Right ventricle myocardium superior (tissue), 1 donor: ENCODE data around the gene RAB5IF. TPM values are rescaled to one million over a fixed set of nuclear protein-coding genes. Genes with fewer than 3 reads are reported as not detected.
"Not testable (repeated sequence)": the region's sequence is repeated elsewhere in the genome, so short reads cannot be mapped to it uniquely, and the experiment has no call there.

Experiments used
- ATAC-seq: fragments of 200-7000 bp; cut with Tn5 transposase; one replicate; pipeline ENCODE4 v1.9.1; 2020; ENCODE audit warnings: mild to moderate bottlenecking; ENCODE audit not compliant: poor library complexity
- DNase-seq: peaks from one replicate; pipeline ENCODE4 v3.0.0-alpha.2; 2020
- intact Hi-C: fragments of 100-400 bp; cut with DNase I; formaldehyde crosslinking; loops from one replicate; pipeline ENCODE4 v1.11.2; 2022
- total RNA-seq: library from RNA; stranded (reverse); fragmentation: NEBNext Ultra II Directional; extraction: Animal tissue kit (Norgen Biotek cat#: 25700); gene quantifications from one replicate; pipeline ENCODE4 v1.2.1, GENCODE V29; 2021
- donor health status: DM: no; HTN: yes; CAD: no; lungs with severe emphysema.

Gene RAB5IF
- total RNA-seq, 1 donor from 2014 or later: 55.9 TPM

DNA sequence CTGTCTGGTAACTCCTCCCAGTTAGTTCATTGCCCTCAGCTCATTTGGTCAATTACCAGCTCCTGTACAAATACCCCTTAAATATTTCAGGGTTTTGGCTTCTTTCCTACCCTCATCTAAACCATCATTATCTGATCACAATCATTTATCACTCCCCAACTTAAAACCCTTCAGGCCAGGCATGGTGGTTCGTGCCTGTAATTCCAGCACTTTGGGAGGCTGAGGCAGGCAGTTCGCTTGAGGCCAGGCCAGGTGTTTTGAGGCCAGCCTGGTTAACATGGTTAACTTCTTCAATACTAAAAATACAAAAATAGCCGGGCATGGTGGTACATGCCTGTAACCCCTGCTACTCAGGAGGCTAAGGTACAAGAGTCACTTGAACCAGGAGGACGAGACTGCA is 22.8 kb upstream of the RAB5IF start:
- intact Hi-C loops: no loop called here
- ATAC-seq (no peak), DNase-seq (no peak)

- no peak for DNase-seq
- ATAC-seq: no peak
- intact Hi-C loops: no loop called here
Observed at GRCh38 chr20:36584018-36584481, 21.5 kb upstream of the RAB5IF start.

GRCh38 chr20:36585410-36586125 is 20.0 kb upstream of the RAB5IF start:
- DNase-seq: no peak
- ATAC-seq: no peak
- intact Hi-C loops: no loop called here

DNA sequence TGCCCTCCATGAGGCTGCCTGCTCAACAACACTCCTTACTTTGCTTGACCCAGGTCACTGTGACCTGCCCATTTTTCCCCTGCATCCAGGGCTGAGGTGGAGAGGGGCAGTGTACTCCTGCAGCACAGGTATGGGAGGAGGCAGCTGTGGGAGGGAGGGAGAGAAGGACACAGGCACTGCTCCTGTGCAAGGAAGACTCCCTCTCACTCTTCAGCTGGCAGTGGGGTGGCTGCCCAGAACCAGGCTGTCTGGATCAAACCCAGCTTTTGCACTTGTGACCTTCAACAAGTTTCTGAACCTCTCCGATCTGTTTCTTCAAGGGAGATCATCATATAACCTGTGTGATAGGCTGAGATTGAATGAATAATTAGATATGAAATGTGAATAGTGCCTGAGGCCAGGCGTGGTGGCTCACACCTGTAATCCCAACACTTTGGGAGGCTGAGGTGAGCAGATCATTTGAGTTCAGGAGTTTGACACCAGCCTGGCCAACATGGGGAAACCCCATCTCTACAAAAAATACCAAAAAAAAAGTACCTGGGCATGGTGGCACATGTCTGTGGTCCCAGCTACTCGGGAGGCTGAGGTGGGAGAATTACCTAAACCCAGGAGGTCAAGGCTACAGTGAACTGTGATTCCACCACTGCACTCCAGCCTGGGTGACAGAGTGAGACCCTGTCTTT is 18.1 kb upstream of the RAB5IF start:
- ATAC-seq (peak; percentile 38), DNase-seq (no peak)
- intact Hi-C loops: no loop called here

DNA sequence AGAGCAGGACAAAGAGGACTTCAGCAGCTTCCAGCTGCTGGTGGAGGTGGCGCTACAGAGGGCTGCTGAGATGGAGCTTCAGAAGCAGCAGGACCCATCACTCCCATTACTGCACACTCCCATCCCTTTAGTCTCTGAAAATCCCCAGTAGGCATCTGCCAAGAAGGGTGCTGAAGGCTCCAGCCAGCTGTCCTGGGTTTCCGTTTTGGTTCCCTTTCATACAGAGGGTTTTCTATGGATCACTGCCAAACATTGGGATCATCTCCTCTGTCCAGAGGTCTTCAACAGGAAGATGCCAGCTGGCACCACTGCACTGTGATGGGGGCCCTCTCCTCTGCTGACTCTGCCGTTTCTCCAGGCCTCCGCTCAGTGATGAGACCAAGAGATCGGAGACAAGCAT is 14.3 kb upstream of the RAB5IF start:
- intact Hi-C loops: loop anchor here (5.0 to 10.0 kb wide), 2 partner anchors 34 to 376 kb away; no protein-coding TSS in a partner anchor
- ATAC-seq (no peak), DNase-seq (no peak)

DNA sequence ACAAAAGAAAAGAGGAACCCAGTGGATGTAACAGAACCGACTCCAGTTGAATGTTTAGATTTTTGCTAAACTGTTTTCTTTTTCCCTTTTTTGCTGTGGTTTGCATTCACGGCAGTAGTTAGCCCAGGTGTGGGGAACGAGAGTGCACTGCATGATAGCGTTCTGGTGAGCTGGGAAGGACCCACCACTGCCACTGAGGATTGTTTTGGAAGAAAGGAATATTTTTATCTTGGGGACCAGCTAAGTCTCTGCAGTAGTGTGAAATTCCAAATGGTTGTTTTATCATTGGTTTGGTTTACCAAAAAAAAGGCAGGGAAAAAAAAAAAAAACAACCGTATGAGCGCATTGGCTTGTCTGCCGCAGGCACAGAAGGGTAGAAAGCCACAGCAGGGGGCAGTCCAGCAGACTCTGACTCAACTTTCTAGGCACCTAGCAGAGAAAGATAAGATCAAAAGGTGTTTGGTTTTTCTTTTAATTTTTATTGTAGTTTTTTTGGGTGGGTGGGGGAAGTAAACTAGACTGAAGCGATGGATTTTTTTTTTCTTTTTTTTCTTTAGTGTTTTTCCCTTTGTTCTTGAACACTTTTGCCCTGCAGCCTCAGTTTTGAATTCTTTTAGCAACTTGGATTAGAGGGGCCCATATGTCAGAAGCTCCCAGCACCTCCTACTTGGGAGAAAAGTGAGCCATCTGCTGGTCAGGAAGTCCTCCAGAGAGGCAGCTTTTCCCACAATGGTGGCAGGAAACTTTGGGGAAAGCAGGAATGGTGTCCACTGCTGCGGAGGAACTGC is 13.5 kb upstream of the RAB5IF start:
- no peak for DNase-seq
- peak; percentile 61 for ATAC-seq
- intact Hi-C loops: loop anchor here (5.0 to 10.0 kb wide), 2 partner anchors 35 to 377 kb away; no protein-coding TSS in a partner anchor

GRCh38 chr20:36593347-36593929 is 12.1 kb upstream of the RAB5IF start:
- DNase-seq: no peak
- no peak for ATAC-seq
- intact Hi-C loops: loop anchor here (5.0 to 10.0 kb wide), 2 partner anchors 36 to 379 kb away; no protein-coding TSS in a partner anchor

DNA sequence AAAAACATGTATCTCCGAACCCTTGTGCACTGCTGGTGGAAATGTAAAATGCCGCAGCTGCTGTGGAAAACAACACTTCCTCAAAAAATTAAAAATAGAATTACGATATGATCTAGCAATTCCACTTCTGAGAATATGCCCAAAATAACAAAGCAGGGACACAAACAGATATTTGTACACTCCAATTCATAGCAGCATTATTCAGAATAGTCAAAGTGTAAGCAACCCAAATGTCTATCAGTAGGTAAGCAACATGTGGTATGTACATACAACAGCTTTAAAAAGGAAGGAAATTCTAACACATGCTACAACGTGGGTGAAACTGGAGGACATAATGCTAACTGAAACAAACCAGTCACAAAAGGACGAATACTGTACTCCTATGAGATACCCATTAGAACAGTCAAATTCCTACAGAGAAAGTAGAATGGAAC is 5.7 kb upstream of the RAB5IF start:
- intact Hi-C loops: loop anchor here (10.0 kb wide), 1 partner anchor 385 kb away; no protein-coding TSS in a partner anchor
- DNase-seq (no peak), ATAC-seq (no peak)

- no peak for DNase-seq
- intact Hi-C loops: no loop called here
- no peak for ATAC-seq
Observed at GRCh38 chr20:36601540-36601939, 4.0 kb upstream of the RAB5IF start.

DNA sequence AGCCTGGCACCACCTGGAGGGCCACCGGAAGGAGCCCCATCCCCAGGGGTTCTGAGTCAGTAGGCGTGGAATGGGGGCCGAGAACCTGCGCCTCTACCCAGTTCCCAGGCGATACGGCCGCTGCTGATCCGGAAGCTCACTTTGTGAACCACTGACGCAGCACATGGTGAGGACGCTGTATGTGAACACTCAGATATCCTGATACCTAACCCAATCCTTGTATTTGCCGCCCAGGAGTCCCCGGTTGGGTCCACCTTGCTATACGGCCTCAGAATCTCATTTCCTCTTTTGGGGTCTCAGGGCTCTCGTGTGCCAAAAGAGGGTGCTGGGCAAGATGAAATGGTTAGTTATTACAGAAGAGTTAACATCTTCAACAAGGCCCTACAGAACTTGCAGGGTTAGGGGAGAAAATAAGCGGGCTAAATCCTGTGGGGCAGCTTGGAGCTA is 604 bp upstream of the RAB5IF start:
- ATAC-seq: peak; percentile 9
- peak; percentile 55 for DNase-seq
- intact Hi-C loops: no loop called here

DNA sequence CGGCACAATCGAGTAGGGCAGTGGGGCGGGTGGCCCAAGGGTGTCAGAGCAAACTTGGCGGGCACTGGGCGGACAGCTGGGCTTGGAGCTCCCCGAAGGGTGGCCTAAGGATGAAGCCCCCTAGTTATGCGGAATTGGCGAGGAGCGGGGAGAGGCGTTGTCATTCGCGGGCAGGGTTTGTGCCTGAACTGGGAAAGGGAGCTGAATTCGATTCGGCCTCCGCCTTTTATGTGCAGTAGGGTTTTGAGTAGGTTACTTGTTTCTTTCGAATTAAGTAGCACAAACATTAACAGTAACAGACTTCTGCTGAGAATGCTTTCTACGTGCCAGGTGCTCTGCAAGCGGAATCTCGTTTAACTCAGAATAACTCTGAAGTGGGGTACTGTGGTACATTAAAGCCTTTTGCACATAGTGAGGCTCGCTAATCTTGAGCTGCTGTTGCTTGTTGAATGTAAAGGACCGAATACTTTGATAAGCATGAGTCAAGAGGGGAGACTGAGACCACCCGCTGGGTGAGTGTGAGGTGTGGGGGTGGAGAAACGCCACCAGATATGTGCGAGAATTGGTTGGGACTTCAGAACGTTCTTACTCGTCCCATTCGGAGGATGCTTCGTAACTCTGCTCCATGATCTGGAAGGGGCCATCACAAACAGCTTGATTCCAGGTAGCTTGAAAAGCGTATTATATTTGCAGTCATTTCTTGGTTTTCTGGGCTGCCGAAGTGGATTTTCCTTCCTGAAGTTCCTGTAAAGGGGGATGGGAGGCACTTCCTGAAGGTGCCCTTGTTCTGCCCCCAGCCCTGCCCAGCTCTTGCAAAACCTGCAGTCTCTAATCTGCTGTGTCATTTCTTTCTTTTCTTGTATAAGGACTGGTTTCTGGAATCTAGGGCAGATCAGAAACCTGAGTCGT is 833 bp downstream of the RAB5IF start:
- DNase-seq (no peak), ATAC-seq (no peak)
- intact Hi-C loops: no loop called here

GRCh38 chr20:36607586-36608387 is 2.2 kb downstream of the RAB5IF start:
- ATAC-seq (no peak), DNase-seq (no peak)
- intact Hi-C loops: no loop called here

DNA sequence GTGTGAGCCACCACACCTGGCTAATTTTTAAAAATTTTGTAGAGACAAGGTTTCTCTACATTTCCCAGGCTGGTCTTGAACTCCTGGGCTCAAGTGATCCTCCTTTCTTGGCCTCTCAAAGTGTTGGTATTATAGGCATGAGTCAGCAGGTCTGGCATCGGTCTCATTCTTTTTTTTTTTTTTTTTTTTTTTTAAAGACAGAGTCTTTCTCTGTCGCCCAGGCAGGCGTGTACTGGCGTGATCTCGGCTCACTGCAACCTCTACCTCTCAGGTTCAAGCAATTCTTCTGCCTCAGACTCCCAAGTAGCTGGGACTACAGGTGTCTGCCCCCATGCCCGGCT is 2.8 kb downstream of the RAB5IF start:
- DNase-seq, intact Hi-C loops, ATAC-seq: not testable (repeated sequence)

DNA sequence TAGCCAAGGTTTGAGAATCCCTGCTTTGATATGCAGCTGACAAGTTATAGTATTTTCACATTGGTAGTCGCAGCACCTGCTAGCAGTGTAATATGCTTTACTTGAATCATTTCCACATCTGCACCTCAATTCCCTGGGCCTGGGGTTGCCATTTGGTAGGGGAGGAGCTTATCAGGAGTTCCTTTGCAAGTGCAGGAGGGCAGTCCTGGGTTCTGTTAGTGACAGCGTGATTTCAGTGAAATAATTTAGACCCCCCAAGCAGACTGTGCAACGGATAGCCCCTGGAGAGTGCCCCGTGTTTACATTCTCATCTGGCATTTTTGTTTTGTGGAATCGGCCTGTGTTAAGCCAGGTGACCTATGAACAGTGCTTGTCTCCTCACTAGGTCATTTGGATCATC is 6.0 kb downstream of the RAB5IF start:
- no peak for DNase-seq
- ATAC-seq: no peak
- intact Hi-C loops: no loop called here

DNA sequence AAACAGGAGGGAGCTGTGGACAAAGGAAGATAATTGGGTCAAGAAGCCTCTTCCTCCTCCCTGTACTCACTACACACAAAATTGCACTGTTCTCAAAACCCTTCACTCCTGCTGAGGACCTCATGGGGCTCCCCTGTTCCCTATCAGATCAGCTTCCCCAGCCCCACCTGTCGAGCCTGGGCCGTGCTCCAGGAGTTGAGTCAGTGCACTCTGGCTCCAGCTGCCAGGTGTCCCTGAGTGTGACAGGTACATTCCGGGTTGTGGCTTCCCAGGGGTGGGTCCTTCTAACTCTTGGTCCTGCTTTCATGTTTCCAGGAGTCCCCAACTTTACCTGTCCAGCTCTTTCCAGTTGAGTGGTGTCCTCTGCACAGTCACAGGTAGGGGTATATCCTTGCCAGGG is 8.4 kb downstream of the RAB5IF start:
- ATAC-seq (no peak), DNase-seq (no peak)
- intact Hi-C loops: no loop called here

GRCh38 chr20:36614781-36615557 is 9.4 kb downstream of the RAB5IF start:
- DNase-seq: no peak
- ATAC-seq: peak; percentile 46
- intact Hi-C loops: no loop called here
